GM06990 (cell line): ENCODE results near the gene NEDD4L.
A peak's percentile ranks its signal among the peaks of the same experiment; 100 is the strongest.

Experiments used
- DNase-seq: peaks from one replicate; pipeline ENCODE4 v3.0.0-alpha.2; 2011; ENCODE audit not compliant: insufficient read length; ENCODE audit errors: extremely low read depth
- H3K27me3 ChIP-seq: replicated peaks from 2 replicates; pipeline ENCODE4 v1.6.0; 2011; ENCODE audit warnings: low read length; ENCODE audit not compliant: control insufficient read depth, insufficient read depth
- H3K36me3 ChIP-seq: 2 replicates; pipeline ENCODE4 v1.5.1; 2011; ENCODE audit warnings: low read length; ENCODE audit not compliant: control insufficient read depth, insufficient read depth
- H3K4me3 ChIP-seq: replicated peaks from 2 replicates; pipeline ENCODE4 v1.5.1; 2011; ENCODE audit warnings: low read depth, mild to moderate bottlenecking, control low read depth, low read length
- CTCF ChIP-seq: IDR thresholded peaks from 2 replicates; pipeline ENCODE4 v1.5.1; 2011; ENCODE audit warnings: low read length, control low read depth, mild to moderate bottlenecking, inconsistent platforms; ENCODE audit not compliant: insufficient read depth, poor library complexity, severe bottlenecking

The NEDD4L gene

GRCh38 chr18:58135701-58136331, 91.8 kb downstream of the NEDD4L start:
- H3K27me3 ChIP-seq: no peaks in the 10 kb centered on the region
- H3K4me3 ChIP-seq: no peak overlapping the region
- DNase-seq: no peak
- peak; percentile 89 for TF ChIP-seq CTCF
- no peaks in the 10 kb centered on the region for H3K36me3 ChIP-seq

GRCh38 chr18:58136879-58137278, 92.9 kb downstream of the NEDD4L start:
- no peak for DNase-seq
- no peak for TF ChIP-seq CTCF

GRCh38 chr18:58139459-58140386, 95.7 kb downstream of the NEDD4L start:
- no peak for TF ChIP-seq CTCF
- Histone ChIP-seq H3K4me3 (no peak overlapping the region), H3K36me3 (no peaks in the 10 kb centered on the region), H3K27me3 (no peaks in the 10 kb centered on the region)
- DNase-seq: no peak

More at GRCh38 chr18:58136879-58137278, 92.9 kb downstream of the NEDD4L start:
- Histone ChIP-seq H3K27me3 (no peaks in the 10 kb centered on the region), H3K4me3 (no peak overlapping the region), H3K36me3 (no peaks in the 10 kb centered on the region)

GRCh38 chr18:58140387-58141325, 96.6 kb downstream of the NEDD4L start:
- TF ChIP-seq CTCF: no peak
- Histone ChIP-seq H3K4me3 (no peak overlapping the region), H3K36me3 (no peaks in the 10 kb centered on the region), H3K27me3 (no peaks in the 10 kb centered on the region)
- DNase-seq: no peak

GRCh38 chr18:58143386-58143785, 99.4 kb downstream of the NEDD4L start:
- Histone ChIP-seq H3K4me3 (no peak overlapping the region), H3K36me3 (no peaks in the 10 kb centered on the region), H3K27me3 (no peaks in the 10 kb centered on the region)
- TF ChIP-seq CTCF: no peak
- no peak for DNase-seq
